Neural crest cell (in vitro differentiated cells): Measurements from ENCODE around the gene EHBP1. TPM values are rescaled to one million over a fixed set of nuclear protein-coding genes. Genes with fewer than 3 reads are reported as not detected.

Source experiments
- DNase-seq: peaks from one replicate; pipeline ENCODE4 v3.0.0; 2021; ENCODE audit warnings: low read depth, mixed read lengths, low spot score
- H3K27ac Mint-ChIP-seq: one replicate; pipeline ENCODE4 v1.8.0; 2021; ENCODE audit warnings: mild to moderate bottlenecking, mixed read lengths; ENCODE audit not compliant: unreplicated experiment
- H3K27me3 Mint-ChIP-seq: 2 replicates; pipeline ENCODE4 v1.8.0; 2021; ENCODE audit warnings: low read depth, mild to moderate bottlenecking, mixed read lengths
- H3K36me3 Mint-ChIP-seq: 2 replicates; pipeline ENCODE4 v1.8.0; 2021; ENCODE audit warnings: low read depth, mild to moderate bottlenecking, mixed read lengths
- H3K4me1 Mint-ChIP-seq: 2 replicates; pipeline ENCODE4 v1.8.0; 2021; ENCODE audit warnings: mixed read lengths
- H3K4me3 Mint-ChIP-seq: one replicate; pipeline ENCODE4 v1.8.0; 2021; ENCODE audit warnings: mild to moderate bottlenecking, mixed read lengths
- H3K9me3 Mint-ChIP-seq: 2 replicates; pipeline ENCODE4 v1.8.0; 2021; ENCODE audit warnings: mixed read lengths
- CTCF ChIP-seq: fragments of 200-600 bp; sonication (generic); conservative IDR thresholded peaks from 2 replicates; pipeline ENCODE4 v1.5.0; 2021; ENCODE audit warnings: antibody characterized with exemption, mild to moderate bottlenecking
- total RNA-seq: library from RNA; stranded (reverse); gene quantifications from 2 replicates; pipeline ENCODE4 v1.2.1, GENCODE V29; 2021

EHBP1 gene
- total RNA-seq, 1 donor from 2014 or later, result 42.3 TPM

GRCh38 chr2:62661263-62661635 is 44.3 kb upstream of the EHBP1 start:
- H3K4me1 Mint-ChIP-seq, result peaks cover 4% of the 10 kb centered on the region
- no peak for TF ChIP-seq CTCF
- no peaks in the 10 kb centered on the region for H3K36me3 Mint-ChIP-seq
- no peaks in the 10 kb centered on the region for H3K9me3 Mint-ChIP-seq
- DNase-seq, result no peak
- no peaks in the 10 kb centered on the region for H3K27me3 Mint-ChIP-seq
- no peak overlapping the region for H3K4me3 Mint-ChIP-seq
- no peak overlapping the region for H3K27ac Mint-ChIP-seq

- no peak overlapping the region for H3K4me3 Mint-ChIP-seq
These were observed 43.4 kb upstream of the EHBP1 start for GRCh38 chr2:62662131-62662530.

GRCh38 chr2:62662554-62662953 is 43.0 kb upstream of the EHBP1 start:
- H3K9me3 Mint-ChIP-seq, result no peaks in the 10 kb centered on the region
- no peak overlapping the region for H3K4me3 Mint-ChIP-seq
- DNase-seq, result no peak
- no peak overlapping the region for H3K27ac Mint-ChIP-seq
- no peaks in the 10 kb centered on the region for H3K27me3 Mint-ChIP-seq
- peaks cover 4% of the 10 kb centered on the region for H3K4me1 Mint-ChIP-seq
- no peak for TF ChIP-seq CTCF
- no peaks in the 10 kb centered on the region for H3K36me3 Mint-ChIP-seq

More at GRCh38 chr2:62662131-62662530, 43.4 kb upstream of the EHBP1 start:
- H3K27me3 Mint-ChIP-seq, result no peaks in the 10 kb centered on the region
- H3K36me3 Mint-ChIP-seq, result no peaks in the 10 kb centered on the region
- H3K9me3 Mint-ChIP-seq, result no peaks in the 10 kb centered on the region
- no peak for DNase-seq
- no peak for TF ChIP-seq CTCF
- H3K4me1 Mint-ChIP-seq, result peaks cover 4% of the 10 kb centered on the region
- H3K27ac Mint-ChIP-seq, result no peak overlapping the region

GRCh38 chr2:62663411-62663810 is 42.1 kb upstream of the EHBP1 start:
- Mint-ChIP-seq H3K27ac (no peak overlapping the region), H3K4me3 (no peak overlapping the region), H3K27me3 (no peaks in the 10 kb centered on the region), H3K9me3 (no peaks in the 10 kb centered on the region), H3K36me3 (no peaks in the 10 kb centered on the region), H3K4me1 (peaks cover 4% of the 10 kb centered on the region)
- no peak for TF ChIP-seq CTCF
- DNase-seq, result no peak

- Mint-ChIP-seq H3K4me1 (peaks cover 4% of the 10 kb centered on the region), H3K27ac (no peak overlapping the region), H3K36me3 (no peaks in the 10 kb centered on the region), H3K4me3 (no peak overlapping the region), H3K9me3 (no peaks in the 10 kb centered on the region), H3K27me3 (no peaks in the 10 kb centered on the region)
- no peak for TF ChIP-seq CTCF
- no peak for DNase-seq
These were observed 41.4 kb upstream of the EHBP1 start for GRCh38 chr2:62663920-62664795.
